H1 (cell line): Measurements from ENCODE around the gene DOCK1. TPM values are rescaled to one million over a fixed set of nuclear protein-coding genes. Genes with fewer than 3 reads are reported as not detected.

ENCODE experiments used
- CTCF ChIA-PET: fragments of 300-600 bp; sonication (Branson Sonifier 250); formaldehyde crosslinking; loops from one replicate; lab custom pipeline; 2021; ENCODE audit not compliant: partially characterized antibody; lab: Charles Lee
- POLR2A ChIA-PET: fragments of 300-600 bp; sonication (Branson Sonifier 250); formaldehyde crosslinking; loops from one replicate; lab custom pipeline; 2021; ENCODE audit warnings: inconsistent platforms; ENCODE audit not compliant: partially characterized antibody; lab: Charles Lee
- DNase-seq, 2 experiments: peaks; one replicate each; pipeline versions ENCODE4 v3.0.0 to v3.0.0-alpha.2; 2010 to 2022; ENCODE audit warnings: low spot score in 2 of 2, low read depth in 1 of 2, mixed read lengths in 1 of 2
- FAIRE-seq: peaks from 2 replicates; lab custom pipeline; 2011; peaks lifted over from hg19 to GRCh38; lab: Jason Lieb, UNC
- H2AFZ ChIP-seq: 2 replicates; pipeline ENCODE4 v1.8.1; 2012; ENCODE audit warnings: low read length, inconsistent platforms
- H2AK5ac ChIP-seq: 2 replicates; pipeline ENCODE4 v1.6.1; 2013; ENCODE audit warnings: low read depth, low read length
- H2BK120ac ChIP-seq: replicated peaks from 2 replicates; pipeline ENCODE3; 2013; ENCODE audit warnings: low read depth, low read length, inconsistent platforms
- H2BK12ac ChIP-seq: 2 replicates; pipeline ENCODE4 v1.6.1; 2013; ENCODE audit warnings: low read depth, low read length
- H2BK15ac ChIP-seq: 2 replicates; pipeline ENCODE4 v1.6.1; 2013; ENCODE audit warnings: low read length
- H2BK20ac ChIP-seq: 2 replicates; pipeline ENCODE4 v1.6.1; 2013; ENCODE audit warnings: low read length
- H2BK5ac ChIP-seq: 2 replicates; pipeline ENCODE4 v1.6.1; 2013; ENCODE audit warnings: low read depth, low read length
- H3K14ac ChIP-seq: 2 replicates; pipeline ENCODE4 v1.6.1; 2013; ENCODE audit warnings: inconsistent platforms; ENCODE audit not compliant: insufficient read length
- H3K18ac ChIP-seq: 2 replicates; pipeline ENCODE4 v1.6.1; 2013; ENCODE audit warnings: low read length; ENCODE audit errors: extremely low read depth
- H3K23ac ChIP-seq: 2 replicates; pipeline ENCODE4 v1.6.1; 2013; ENCODE audit warnings: inconsistent platforms; ENCODE audit not compliant: insufficient read length
- H3K23me2 ChIP-seq: 2 replicates; pipeline ENCODE4 v1.6.1; 2013; ENCODE audit warnings: low read depth, low read length
- H3K27ac ChIP-seq: 2 replicates; pipeline ENCODE4 v1.6.1; 2011; ENCODE audit warnings: low read depth, low read length, inconsistent platforms
- H3K27me3 ChIP-seq, 4 experiments: replicated peaks in 1 of 4; 1 replicate in 1 of 4; 2 replicates in 3 of 4; pipeline versions ENCODE4 v1.6.1 to v1.8.1; 2011 to 2013; ENCODE audit warnings: low read length in 3 of 4, mild to moderate bottlenecking in 3 of 4, inconsistent platforms in 2 of 4, mixed read lengths in 2 of 4, moderate library complexity in 1 of 4; ENCODE audit not compliant: control insufficient read depth in 3 of 4, insufficient read depth in 3 of 4; ENCODE audit errors: extremely low read depth in 1 of 4
- H3K36me3 ChIP-seq, 4 experiments: 2 replicates each; pipeline versions ENCODE4 v1.6.1 to v1.8.1; 2011 to 2013; ENCODE audit warnings: mild to moderate bottlenecking in 4 of 4, low read length in 3 of 4, moderate library complexity in 2 of 4, control low read depth in 1 of 4, inconsistent platforms in 1 of 4; ENCODE audit not compliant: insufficient read depth in 4 of 4, control insufficient read depth in 2 of 4
- H3K4ac ChIP-seq: replicated peaks from 2 replicates; pipeline ENCODE3; 2013; ENCODE audit warnings: low read length, low read depth, mixed read lengths, inconsistent platforms; ENCODE audit not compliant: insufficient read length
- H3K4me1 ChIP-seq, 4 experiments: replicated peaks in 1 of 4; 1 replicate in 1 of 4; 2 replicates in 3 of 4; pipeline versions ENCODE4 v1.6.1 to v1.8.1; 2011 to 2013; ENCODE audit warnings: low read length in 3 of 4, inconsistent platforms in 2 of 4, mixed read lengths in 1 of 4; ENCODE audit not compliant: insufficient read depth in 4 of 4, control insufficient read depth in 3 of 4
- H3K4me2 ChIP-seq, 2 experiments: 2 replicates each; pipeline versions ENCODE4 v1.6.1 to v1.8.1; 2011 to 2013; ENCODE audit warnings: low read depth in 2 of 2, low read length in 2 of 2, control low read depth in 1 of 2, inconsistent platforms in 1 of 2, mild to moderate bottlenecking in 1 of 2; ENCODE audit not compliant: insufficient read depth in 1 of 2
- H3K4me3 ChIP-seq, 4 experiments: fragments of 200-600, 300-600 bp in 1 of 4; sonication (generic), shearing (Covaris generic), sonication (Bioruptor Twin) in 1 of 4; 2 replicates each; pipeline versions ENCODE4 v1.5.1 to v1.8.1; 2011 to 2016; ENCODE audit warnings: low read length in 4 of 4, low read depth in 3 of 4, control low read depth in 2 of 4, inconsistent platforms in 2 of 4, mild to moderate bottlenecking in 2 of 4, mixed read lengths in 1 of 4, moderate library complexity in 1 of 4; ENCODE audit not compliant: insufficient read depth in 2 of 4; ENCODE audit errors: extremely low read depth in 1 of 4
- H3K56ac ChIP-seq: replicated peaks from 2 replicates; pipeline ENCODE3; 2013; ENCODE audit warnings: low read depth, mild to moderate bottlenecking, mixed read lengths, low read length, inconsistent platforms; ENCODE audit not compliant: insufficient read length
- H3K79me1 ChIP-seq: 2 replicates; pipeline ENCODE4 v1.6.1; 2013; ENCODE audit warnings: low read depth, low read length, control low read depth
- H3K79me2 ChIP-seq, 2 experiments: 2 replicates each; pipeline versions ENCODE4 v1.6.1 to v1.8.1; 2012 to 2013; ENCODE audit warnings: low read length in 2 of 2, mild to moderate bottlenecking in 2 of 2, inconsistent platforms in 1 of 2; ENCODE audit not compliant: insufficient read depth in 2 of 2, control insufficient read depth in 1 of 2
- H3K9ac ChIP-seq, 4 experiments: replicated peaks in 1 of 4; 1 replicate in 1 of 4; 2 replicates in 3 of 4; pipeline versions ENCODE4 v1.6.1 to v1.8.1; 2011 to 2013; ENCODE audit warnings: low read depth in 3 of 4, low read length in 3 of 4, control low read depth in 2 of 4, mild to moderate bottlenecking in 2 of 4, moderate library complexity in 2 of 4, inconsistent platforms in 1 of 4; ENCODE audit errors: extremely low read depth in 1 of 4
- H3K9me3 ChIP-seq, 2 experiments: 2 replicates each; pipeline versions ENCODE4 v1.6.1 to v1.8.1; 2012 to 2013; ENCODE audit warnings: mild to moderate bottlenecking in 2 of 2, moderate library complexity in 2 of 2, control low read depth in 1 of 2, inconsistent platforms in 1 of 2, low read depth in 1 of 2, low read length in 1 of 2, mixed read lengths in 1 of 2; ENCODE audit not compliant: insufficient read depth in 2 of 2
- H4K20me1 ChIP-seq, 2 experiments: replicated peaks in 1 of 2; 2 replicates each; pipeline versions ENCODE3 to v1.8.1; 2011 to 2013; ENCODE audit warnings: inconsistent platforms in 2 of 2, low read length in 2 of 2, mild to moderate bottlenecking in 1 of 2; ENCODE audit not compliant: insufficient read depth in 2 of 2, control insufficient read depth in 1 of 2
- H4K5ac ChIP-seq: 2 replicates; pipeline ENCODE4 v1.6.1; 2013; ENCODE audit warnings: low read length, low read depth, mixed read lengths, inconsistent platforms; ENCODE audit not compliant: insufficient read length
- H4K8ac ChIP-seq: 2 replicates; pipeline ENCODE4 v1.8.0; 2013; ENCODE audit warnings: mild to moderate bottlenecking, moderate library complexity, low read length, inconsistent platforms; ENCODE audit not compliant: insufficient read depth; ENCODE audit errors: extremely low read depth
- H4K91ac ChIP-seq: replicated peaks from 2 replicates; pipeline ENCODE3; 2013; ENCODE audit warnings: low read length, mixed read lengths, inconsistent platforms; ENCODE audit not compliant: insufficient read length
- BCL11A ChIP-seq, 2 experiments: IDR thresholded peaks; one replicate each; pipeline ENCODE4 v1.6.1; 2011; ENCODE audit warnings: low read depth in 2 of 2, low read length in 2 of 2, mild to moderate bottlenecking in 2 of 2
- CBX8 ChIP-seq: fragments of 300-800, 300-1000 bp; sonication (generic); IDR thresholded peaks from 2 replicates; pipeline ENCODE4 v1.7.1; 2016; ENCODE audit warnings: low read depth, low read length, borderline replicate concordance
- CHD2 ChIP-seq: IDR thresholded peaks from 2 replicates; pipeline ENCODE4 v1.6.1; 2012; ENCODE audit warnings: low read length, improper control_type of control experiment
- CREB1 ChIP-seq: IDR thresholded peaks from 2 replicates; pipeline ENCODE4 v1.6.1; 2012; ENCODE audit warnings: inconsistent platforms
- EZH2 ChIP-seq: fragments of 200-600 bp; sonication (generic); IDR thresholded peaks from 2 replicates; pipeline ENCODE4 v1.7.1; 2012; ENCODE audit warnings: low read depth, mild to moderate bottlenecking, moderate library complexity, low read length, inconsistent platforms; ENCODE audit not compliant: severe bottlenecking
- FOSL1 ChIP-seq: IDR thresholded peaks from 2 replicates; pipeline ENCODE4 v1.6.1; 2011; ENCODE audit warnings: mild to moderate bottlenecking, low read depth, low read length, moderate library complexity; ENCODE audit not compliant: insufficient read depth
- KDM5A ChIP-seq: fragments of 200-600 bp; IDR thresholded peaks from 2 replicates; pipeline ENCODE4 v1.7.1; 2012; ENCODE audit warnings: mild to moderate bottlenecking, low read length, inconsistent platforms, mixed read lengths
- NANOG ChIP-seq: IDR thresholded peaks from 2 replicates; pipeline ENCODE4 v1.6.1; 2011; ENCODE audit warnings: low read length, low read depth, mild to moderate bottlenecking, inconsistent platforms; ENCODE audit not compliant: insufficient read depth, poor library complexity, severe bottlenecking
- RBBP5 ChIP-seq: IDR thresholded peaks from 2 replicates; pipeline ENCODE4 v1.7.1; 2012; ENCODE audit warnings: low read depth, mild to moderate bottlenecking, inconsistent platforms, low read length, moderate library complexity, borderline replicate concordance
- RNF2 ChIP-seq: fragments of 200-900, 300-1000 bp; sonication (generic); IDR thresholded peaks from 2 replicates; pipeline ENCODE4 v1.7.1; 2016; ENCODE audit warnings: borderline replicate concordance, low read depth, mild to moderate bottlenecking, antibody characterized with exemption, low read length; ENCODE audit not compliant: poor library complexity, severe bottlenecking; ENCODE audit errors: missing control alignments
- SUZ12 ChIP-seq: fragments of 200-600 bp; sonication (generic); IDR thresholded peaks from 2 replicates; pipeline ENCODE4 v1.6.1; 2012; ENCODE audit warnings: mild to moderate bottlenecking, inconsistent platforms, low read length, moderate library complexity, mixed read lengths
- TAF7 ChIP-seq: optimal IDR thresholded peaks from 2 replicates; pipeline ENCODE3; 2011; ENCODE audit warnings: low read depth, mild to moderate bottlenecking, inconsistent platforms, low read length, moderate library complexity, borderline replicate concordance
- ZNF274 ChIP-seq: IDR thresholded peaks from 2 replicates; pipeline ENCODE4 v1.7.0; 2012; ENCODE audit warnings: low read length, borderline replicate concordance; ENCODE audit errors: extremely low read depth
- WGBS, 2 experiments: shearing (Covaris generic) in 1 of 2; methylation state at CpG; one replicate each; pipeline versions ENCODE4 v1.1.6 to v1.1.7; 2013 to 2015; ENCODE audit warnings: low lambda C conversion rate in 2 of 2, mixed read lengths in 2 of 2, inconsistent platforms in 1 of 2, low coverage in 1 of 2, missing lambda C conversion rate in 1 of 2; ENCODE audit not compliant: insufficient replicate concordance in 2 of 2, insufficient coverage in 1 of 2, insufficient read length in 1 of 2; ENCODE audit errors: extremely low coverage in 1 of 2, missing lambda C conversion rate in 1 of 2; 5-methylcytosine and 5-hydroxymethylcytosine counted together
- polyA plus RNA-seq, 7 experiments: library from polyadenylated mRNA; depleted of rRNA in 3 of 7; stranded (reverse) in 5 of 7; unstranded in 2 of 7; fragments of >200 nt in 5 of 7; fragments of 200-250 nt in 2 of 7; gene quantifications; 1 replicate in 5 of 7; 2 replicates in 1 of 7; 4 replicates in 1 of 7; pipeline versions ENCODE4 v1.2.1 to v1.2.3, GENCODE V29; 2011 to 2013; ENCODE audit warnings: missing spikeins in 2 of 7, mixed read lengths in 2 of 7
- total RNA-seq: library from RNA; stranded (reverse); fragmentation: NEBNext Ultra II Directional; extraction: Animal tissue kit (Norgen Biotek cat#: 25700); gene quantifications from 2 replicates; pipeline ENCODE4 v1.2.1, GENCODE V29; 2021

The DOCK1 gene
- total and polyA plus RNA-seq, 2 of the 8 experiments (the other 6 are each of a cell fraction or from before 2014, with no cell fraction given) = 11.6 to 53.0 TPM

GRCh38 chr10:127431525-127431924, 526.3 kb downstream of the DOCK1 start:
- H3K23ac ChIP-seq = no peak overlapping the region
- DNase-seq (no peak), FAIRE-seq (no peak)
- H3K79me1 ChIP-seq = no peaks in the 10 kb centered on the region
- no peak overlapping the region for H2BK120ac ChIP-seq
- H3K27me3 ChIP-seq = no peaks in the 10 kb centered on the region
- H3K9me3 ChIP-seq = peaks cover 2 to 13% of the 10 kb centered on the region in 2 experiments; a peak in 2 of 4 replicates
- no peaks in the 10 kb centered on the region for H4K20me1 ChIP-seq
- no peak overlapping the region for H4K8ac ChIP-seq
- no peak overlapping the region for H2BK5ac ChIP-seq
- H4K5ac ChIP-seq = no peak overlapping the region
- H2AFZ ChIP-seq = no peak overlapping the region
- no peak overlapping the region for H2BK20ac ChIP-seq
- H2BK15ac ChIP-seq = no peak overlapping the region
- no peak overlapping the region for H3K4ac ChIP-seq
- H3K79me2 ChIP-seq = no peaks in the 10 kb centered on the region
- H3K23me2 ChIP-seq = no peaks in the 10 kb centered on the region; the same call in 1 of the 2 replicates
- no peak overlapping the region for H3K27ac ChIP-seq
- H3K4me2 ChIP-seq = no peak overlapping the region
- H3K36me3 ChIP-seq = peaks cover 0 to 8% (median 5%) of the 10 kb centered on the region in 4 experiments; a peak in 4 of 8 replicates
- H2BK12ac ChIP-seq = no peak overlapping the region
- no peak overlapping the region for H3K56ac ChIP-seq
- H3K9ac ChIP-seq = no peak overlapping the region
- H2AK5ac ChIP-seq = no peak overlapping the region
- no peak overlapping the region for H4K91ac ChIP-seq
- ChIA-PET POLR2A (no interaction called here), CTCF (no interaction called here)
- H3K4me1 ChIP-seq = no peaks in the 10 kb centered on the region
- no peak overlapping the region for H3K18ac ChIP-seq
- H3K4me3 ChIP-seq = no peak overlapping the region
- no peak overlapping the region for H3K14ac ChIP-seq
- WGBS, 2 experiments = 90% methylated on average over 8 of the region's 8 CpGs; no CpG with 5 or more reads in 1 of the 2 experiments
- TF ChIP-seq TAF7 (no peak), KDM5A (no peak), CHD2 (no peak), ZNF274 (no peak), CBX8 (no peak), NANOG (no peak), RBBP5 (no peak), BCL11A (IDR thresholded peaks at IDR 0.05; ENCODE audit: low read depth in 2 of 2, low read length in 2 of 2) (no peak), FOSL1 (no peak), EZH2 (no peak), SUZ12 (no peak), RNF2 (no peak), CREB1 (no peak)
